Calu3 (cell line): ENCODE results near the gene TCF7L2. TPM values are rescaled to one million over a fixed set of nuclear protein-coding genes. Genes with fewer than 3 reads are reported as not detected.

ENCODE experiments used
- BruUV-seq: library from RNA; stranded (reverse); fragments of 400-500 nt; replicated peaks from 2 replicates; lab custom pipeline; 2021; lab: Mats Ljungman, UMichigan
- CTCF ChIA-PET: fragments of 300-600 bp; sonication (Branson Sonifier 250); formaldehyde crosslinking; loops from one replicate; lab custom pipeline; 2022; ENCODE audit warnings: antibody characterized with exemption; lab: Charles Lee
- DNase-seq: peaks from one replicate; pipeline ENCODE4 v3.0.0; 2022
- H3K27ac Mint-ChIP-seq: one replicate; pipeline ENCODE4 v1.8.0; 2022; ENCODE audit warnings: mixed read lengths; ENCODE audit not compliant: unreplicated experiment
- H3K27me3 Mint-ChIP-seq: one replicate; pipeline ENCODE4 v1.8.0; 2022; ENCODE audit warnings: mixed read lengths; ENCODE audit not compliant: unreplicated experiment
- H3K36me3 Mint-ChIP-seq: one replicate; pipeline ENCODE4 v1.8.0; 2022; ENCODE audit warnings: mild to moderate bottlenecking, moderate library complexity, mixed read lengths; ENCODE audit not compliant: insufficient read depth, unreplicated experiment
- H3K4me1 Mint-ChIP-seq: one replicate; pipeline ENCODE4 v1.8.0; 2022; ENCODE audit warnings: mild to moderate bottlenecking, low read depth, mixed read lengths; ENCODE audit not compliant: unreplicated experiment
- H3K4me3 Mint-ChIP-seq: one replicate; pipeline ENCODE4 v1.8.0; 2022; ENCODE audit warnings: mild to moderate bottlenecking, low read depth, moderate library complexity, mixed read lengths; ENCODE audit not compliant: unreplicated experiment
- H3K9me3 Mint-ChIP-seq: one replicate; pipeline ENCODE4 v1.8.0; 2022; ENCODE audit warnings: low read depth, mixed read lengths; ENCODE audit not compliant: unreplicated experiment
- CTCF ChIP-seq: fragments of 200-600 bp; IDR thresholded peaks from one replicate; pipeline ENCODE4 v1.8.0; 2022; ENCODE audit warnings: antibody characterized with exemption; ENCODE audit not compliant: unreplicated experiment
- intact Hi-C: fragments of 100-400 bp; cut with micrococcal nuclease; formaldehyde crosslinking; loops from one replicate; pipeline ENCODE4 v1.10.0; 2022; ENCODE audit not compliant: unreplicated experiment
- total RNA-seq: library from RNA; stranded (reverse); gene quantifications from 2 replicates; pipeline ENCODE4 v1.2.3, GENCODE V29; 2022

Gene TCF7L2
- total RNA-seq, 1 experiment from 2014 or later = 36.6 TPM

- no TSS peak for BruUV-seq
- no peaks in the 10 kb centered on the region for H3K27me3 Mint-ChIP-seq
- intact Hi-C loops = no loop called here
- CTCF ChIA-PET = no interaction called here
- no peaks in the 10 kb centered on the region for H3K9me3 Mint-ChIP-seq
- H3K36me3 Mint-ChIP-seq = peaks cover 16% of the 10 kb centered on the region
- TF ChIP-seq CTCF = no peak
- no peak overlapping the region for H3K4me3 Mint-ChIP-seq
- no peak for DNase-seq
- H3K4me1 Mint-ChIP-seq = peaks cover 53% of the 10 kb centered on the region
- no peak overlapping the region for H3K27ac Mint-ChIP-seq
Observed at GRCh38 chr10:113030453-113030852, 80.4 kb downstream of the TCF7L2 start.

GRCh38 chr10:113031147-113031546, 81.1 kb downstream of the TCF7L2 start:
- Mint-ChIP-seq H3K27ac (no peak overlapping the region), H3K4me3 (no peak overlapping the region), H3K4me1 (peaks cover 53% of the 10 kb centered on the region), H3K9me3 (no peaks in the 10 kb centered on the region), H3K27me3 (no peaks in the 10 kb centered on the region), H3K36me3 (peaks cover 16% of the 10 kb centered on the region)
- CTCF ChIA-PET = no interaction called here
- no peak for DNase-seq
- no TSS peak for BruUV-seq
- no peak for TF ChIP-seq CTCF
- intact Hi-C loops = no loop called here

- H3K4me3 Mint-ChIP-seq = no peak overlapping the region
- peaks cover 4% of the 10 kb centered on the region for H3K36me3 Mint-ChIP-seq
- H3K9me3 Mint-ChIP-seq = no peaks in the 10 kb centered on the region
- no peaks in the 10 kb centered on the region for H3K27me3 Mint-ChIP-seq
- BruUV-seq = no TSS peak
- H3K4me1 Mint-ChIP-seq = peaks cover 41% of the 10 kb centered on the region
- no peak for TF ChIP-seq CTCF
- intact Hi-C loops = no loop called here
- H3K27ac Mint-ChIP-seq = no peak overlapping the region
- no peak for DNase-seq
- CTCF ChIA-PET = no interaction called here
Observed at GRCh38 chr10:113033991-113034390, 83.9 kb downstream of the TCF7L2 start.

- H3K27ac Mint-ChIP-seq = no peak overlapping the region
- H3K36me3 Mint-ChIP-seq = peaks cover 4% of the 10 kb centered on the region
- CTCF ChIA-PET = no interaction called here
- no peak for TF ChIP-seq CTCF
- no peaks in the 10 kb centered on the region for H3K27me3 Mint-ChIP-seq
- BruUV-seq = no TSS peak
- intact Hi-C loops = no loop called here
- no peak overlapping the region for H3K4me3 Mint-ChIP-seq
- no peak for DNase-seq
- peaks cover 30% of the 10 kb centered on the region for H3K4me1 Mint-ChIP-seq
- H3K9me3 Mint-ChIP-seq = no peaks in the 10 kb centered on the region
Observed at GRCh38 chr10:113035732-113036312, 85.8 kb downstream of the TCF7L2 start.
